SK-N-SH (cell line): ENCODE data around the gene ROBO4. TPM values are rescaled to one million over a fixed set of nuclear protein-coding genes. Genes with fewer than 3 reads are reported as not detected.

Source experiments
- CTCF ChIA-PET: fragments of 300-600, 350-600 bp; formaldehyde crosslinking; extraction: SDS; loops from one replicate; lab custom pipeline; 2021; lab: Yijun Ruan, JAX
- POLR2A ChIA-PET: fragments of 350-600 bp; sonication (Branson Sonifier 250); formaldehyde crosslinking; extraction: SDS; loops from one replicate; lab custom pipeline; 2020; ENCODE audit warnings: antibody characterized with exemption, inconsistent platforms; lab: Yijun Ruan, JAX
- DNase-seq: peaks from one replicate; pipeline ENCODE4 v3.0.0; 2012
- H2AFZ ChIP-seq: fragments of 200-600 bp; sonication (generic); 2 replicates; pipeline ENCODE4 v1.8.1; 2016; ENCODE audit warnings: antibody characterized with exemption, mild to moderate bottlenecking, low read depth
- H3F3A ChIP-seq: fragments of 200-600 bp; sonication (generic); replicated peaks from 2 replicates; pipeline ENCODE3; 2016; ENCODE audit warnings: antibody characterized with exemption, mild to moderate bottlenecking; ENCODE audit not compliant: insufficient read depth
- H3K27ac ChIP-seq, 2 experiments: fragments of 200-500 bp in 1 of 2; fragments of 200-600 bp in 1 of 2; sonication (Bioruptor generic) in 1 of 2; sonication (generic), shearing (Covaris generic) in 1 of 2; 2 replicates each; pipeline versions ENCODE4 v1.5.1 to v1.6.1; 2014 to 2016; ENCODE audit warnings: low read depth in 2 of 2, inconsistent platforms in 1 of 2, low read length in 1 of 2, mild to moderate bottlenecking in 1 of 2, mixed read lengths in 1 of 2
- H3K27me3 ChIP-seq: fragments of 200-600 bp; sonication (generic), shearing (Covaris generic); 2 replicates; pipeline ENCODE4 v1.6.1; 2016; ENCODE audit warnings: mixed run types; ENCODE audit not compliant: insufficient read depth
- H3K36me3 ChIP-seq, 2 experiments: fragments of 200-500 bp in 1 of 2; fragments of 200-600 bp in 1 of 2; sonication (Bioruptor generic) in 1 of 2; sonication (generic) in 1 of 2; replicated peaks in 1 of 2; 2 replicates each; pipeline versions ENCODE3 to v1.5.1; 2014 to 2016; ENCODE audit warnings: low read length in 1 of 2, mild to moderate bottlenecking in 1 of 2; ENCODE audit not compliant: insufficient read depth in 2 of 2, control insufficient read depth in 1 of 2
- H3K4me1 ChIP-seq, 2 experiments: fragments of 200-500 bp in 1 of 2; fragments of 200-600 bp in 1 of 2; sonication (Bioruptor generic) in 1 of 2; sonication (generic), shearing (Covaris generic) in 1 of 2; 2 replicates each; pipeline versions ENCODE4 v1.5.1 to v1.6.1; 2014 to 2016; ENCODE audit warnings: low read depth in 1 of 2, low read length in 1 of 2, mixed run types in 1 of 2; ENCODE audit not compliant: insufficient read depth in 2 of 2, control insufficient read depth in 1 of 2
- H3K4me2 ChIP-seq: fragments of 200-600 bp; sonication (generic), shearing (Covaris generic); 2 replicates; pipeline ENCODE4 v1.6.1; 2017; ENCODE audit warnings: mixed run types
- H3K4me3 ChIP-seq, 2 experiments: fragments of 200-500 bp in 1 of 2; fragments of 200-600 bp in 1 of 2; sonication (Bioruptor generic) in 1 of 2; sonication (generic), shearing (Covaris generic) in 1 of 2; 2 replicates each; pipeline versions ENCODE4 v1.5.1 to v1.8.1; 2014 to 2016; ENCODE audit warnings: low read depth in 2 of 2, inconsistent platforms in 1 of 2, low read length in 1 of 2, mild to moderate bottlenecking in 1 of 2, mixed read lengths in 1 of 2, moderate library complexity in 1 of 2
- H3K79me2 ChIP-seq: fragments of 200-600 bp; sonication (generic); 2 replicates; pipeline ENCODE4 v1.8.1; 2017; ENCODE audit warnings: mild to moderate bottlenecking; ENCODE audit not compliant: insufficient read depth
- H3K9ac ChIP-seq: fragments of 200-600 bp; sonication (generic); 2 replicates; pipeline ENCODE4 v1.6.1; 2017; ENCODE audit warnings: mixed run types
- H3K9me2 ChIP-seq: fragments of 200-600 bp; sonication (generic); 2 replicates; pipeline ENCODE4 v1.6.1; 2017; ENCODE audit warnings: mixed run types
- H3K9me3 ChIP-seq: fragments of 200-600 bp; sonication (generic); 2 replicates; pipeline ENCODE4 v1.6.1; 2017; ENCODE audit warnings: mixed run types, mild to moderate bottlenecking, moderate library complexity
- H4K20me1 ChIP-seq: fragments of 200-600 bp; sonication (generic); 2 replicates; pipeline ENCODE4 v1.6.1; 2017; ENCODE audit warnings: mild to moderate bottlenecking, mixed run types; ENCODE audit not compliant: insufficient read depth
- CHD2 ChIP-seq: fragments of 150-350 bp; IDR thresholded peaks from 2 replicates; pipeline ENCODE4 v1.6.1; 2018; ENCODE audit warnings: low read length; ENCODE audit not compliant: partially characterized antibody
- ELF1 ChIP-seq: IDR thresholded peaks from 2 replicates; pipeline ENCODE4 v1.4.0; 2012
- EP300 ChIP-seq, 2 experiments: IDR thresholded peaks; 2 replicates each; pipeline versions ENCODE4 v1.4.0 to v1.6.1; 2012; ENCODE audit warnings: borderline replicate concordance in 1 of 2, low read depth in 1 of 2, low read length in 1 of 2
- EZH2phosphoT487 ChIP-seq: fragments of 200-600 bp; sonication (generic); IDR thresholded peaks from 2 replicates; pipeline ENCODE4 v1.6.1; 2017; ENCODE audit warnings: low read depth, mixed run types, mild to moderate bottlenecking, antibody characterized with exemption, moderate library complexity, borderline replicate concordance
- FOSL2 ChIP-seq: IDR thresholded peaks from 2 replicates; pipeline ENCODE4 v1.4.0; 2012; ENCODE audit warnings: low read depth, mild to moderate bottlenecking, moderate library complexity, borderline replicate concordance
- JUND ChIP-seq: IDR thresholded peaks from 2 replicates; pipeline ENCODE4 v1.4.0; 2012
- NFIC ChIP-seq: IDR thresholded peaks from 2 replicates; pipeline ENCODE4 v1.4.0; 2012; ENCODE audit warnings: borderline replicate concordance
- RFX5 ChIP-seq: IDR thresholded peaks from 2 replicates; pipeline ENCODE4 v1.6.1; 2012; ENCODE audit warnings: mild to moderate bottlenecking, improper control_type of control experiment, low read length
- TAF1 ChIP-seq: IDR thresholded peaks from 2 replicates; pipeline ENCODE4 v1.6.1; 2012; ENCODE audit warnings: low read depth, mild to moderate bottlenecking, low read length, moderate library complexity, borderline replicate concordance
- TCF12 ChIP-seq: IDR thresholded peaks from 2 replicates; pipeline ENCODE4 v1.4.0; 2012
- TEAD4 ChIP-seq: IDR thresholded peaks from 2 replicates; pipeline ENCODE4 v1.4.0; 2012; ENCODE audit warnings: mild to moderate bottlenecking, borderline replicate concordance; ENCODE audit not compliant: insufficient read depth
- YY1 ChIP-seq: IDR thresholded peaks from 2 replicates; pipeline ENCODE4 v1.4.0; 2012; ENCODE audit warnings: low read depth, mild to moderate bottlenecking
- WGBS: methylation state at CpG from one replicate; pipeline ENCODE4 v1.1.6; 2017; ENCODE audit warnings: low lambda C conversion rate; 5-methylcytosine and 5-hydroxymethylcytosine counted together
- polyA plus RNA-seq, 3 experiments: library from polyadenylated mRNA; depleted of rRNA; stranded (reverse); fragments of >200 nt; gene quantifications; 2 replicates each; pipeline ENCODE4 v1.2.3, GENCODE V29; 2012
- TF ChIP-seq, protein P1 (sequence below): IDR thresholded peaks from 2 replicates; pipeline ENCODE4; 2012
- TF ChIP-seq, protein P2 (sequence below): IDR thresholded peaks from 2 replicates; pipeline ENCODE4 v1.4.0; 2012; ENCODE audit warnings: low read depth
- TF ChIP-seq, protein P3 (sequence below): IDR thresholded peaks from 2 replicates; pipeline ENCODE4 v1.4.0; 2012; ENCODE audit warnings: low read depth, borderline replicate concordance
- TF ChIP-seq, protein P4 (sequence below): fragments of 200-600 bp; sonication (generic); IDR thresholded peaks from 2 replicates; pipeline ENCODE4 v1.6.1; 2017; ENCODE audit warnings: antibody characterized with exemption, mild to moderate bottlenecking, moderate library complexity
- TF ChIP-seq, protein P5 (sequence below): IDR thresholded peaks from 2 replicates; pipeline ENCODE4 v1.6.1; 2012; ENCODE audit warnings: mild to moderate bottlenecking, low read depth, low read length, moderate library complexity

Gene ROBO4
- polyA plus RNA-seq, 1 of the 3 experiments (the other 2 are of a cell fraction), result 0.95 TPM

DNA sequence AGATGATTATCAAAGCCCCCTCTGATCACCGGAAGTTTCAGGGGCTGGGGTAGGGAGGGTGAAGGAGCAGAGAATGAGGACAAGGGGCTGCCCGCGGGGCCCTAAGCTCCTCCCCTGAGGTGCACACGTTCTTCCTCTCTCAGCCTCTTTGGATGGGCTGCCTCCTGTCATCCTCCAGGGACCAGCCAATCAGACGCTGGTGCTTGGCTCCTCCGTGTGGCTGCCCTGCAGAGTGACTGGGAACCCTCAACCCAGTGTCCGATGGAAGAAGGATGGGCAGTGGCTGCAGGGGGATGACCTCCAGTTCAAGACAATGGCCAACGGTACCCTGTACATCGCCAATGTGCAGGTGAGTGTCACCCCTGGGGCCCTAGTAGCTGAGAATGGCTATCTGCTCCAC lies 24.9 kb downstream of the ROBO4 start:
- TF ChIP-seq YY1, result no peak
- TF ChIP-seq JUND, result no peak
- TF ChIP-seq NFIC, result no peak
- TF ChIP-seq, protein P1, sequence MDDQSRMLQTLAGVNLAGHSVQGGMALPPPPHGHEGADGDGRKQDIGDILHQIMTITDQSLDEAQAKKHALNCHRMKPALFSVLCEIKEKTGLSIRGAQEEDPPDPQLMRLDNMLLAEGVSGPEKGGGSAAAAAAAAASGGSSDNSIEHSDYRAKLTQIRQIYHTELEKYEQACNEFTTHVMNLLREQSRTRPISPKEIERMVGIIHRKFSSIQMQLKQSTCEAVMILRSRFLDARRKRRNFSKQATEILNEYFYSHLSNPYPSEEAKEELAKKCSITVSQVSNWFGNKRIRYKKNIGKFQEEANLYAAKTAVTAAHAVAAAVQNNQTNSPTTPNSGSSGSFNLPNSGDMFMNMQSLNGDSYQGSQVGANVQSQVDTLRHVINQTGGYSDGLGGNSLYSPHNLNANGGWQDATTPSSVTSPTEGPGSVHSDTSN, result no peak
- TF ChIP-seq TCF12, result no peak
- no peak for TF ChIP-seq CHD2
- no peak for TF ChIP-seq RFX5
- no peak for TF ChIP-seq EP300 (IDR thresholded peaks at IDR 0.05; ENCODE audit: borderline replicate concordance in 1 of 2, low read depth in 1 of 2, low read length in 1 of 2)
- TF ChIP-seq, protein P2, sequence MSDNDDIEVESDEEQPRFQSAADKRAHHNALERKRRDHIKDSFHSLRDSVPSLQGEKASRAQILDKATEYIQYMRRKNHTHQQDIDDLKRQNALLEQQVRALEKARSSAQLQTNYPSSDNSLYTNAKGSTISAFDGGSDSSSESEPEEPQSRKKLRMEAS, result no peak
- TF ChIP-seq TEAD4, result no peak
- WGBS, result 17% methylated on average over 1 of the region's 9 CpGs
- Histone ChIP-seq H3K9me3 (no peaks in the 10 kb centered on the region), H3K79me2 (no peaks in the 10 kb centered on the region; the same call in 1 of the 2 replicates), H3K4me3 (no peak overlapping the region), H4K20me1 (no peaks in the 10 kb centered on the region), H3K36me3 (no peaks in the 10 kb centered on the region), H3K9me2 (no peaks in the 10 kb centered on the region), H3K27me3 (peaks cover 18% of the 10 kb centered on the region), H3K4me1 (peaks cover 0 to 21% of the 10 kb centered on the region in 2 experiments; a peak in 1 of 4 replicates), H3F3A (no peaks in the 10 kb centered on the region), H3K27ac (no peak overlapping the region), H2AFZ (no peak overlapping the region), H3K9ac (no peak overlapping the region), H3K4me2 (no peak overlapping the region)
- ChIA-PET CTCF (no interaction called here), POLR2A (no interaction called here)
- no peak for DNase-seq

DNA sequence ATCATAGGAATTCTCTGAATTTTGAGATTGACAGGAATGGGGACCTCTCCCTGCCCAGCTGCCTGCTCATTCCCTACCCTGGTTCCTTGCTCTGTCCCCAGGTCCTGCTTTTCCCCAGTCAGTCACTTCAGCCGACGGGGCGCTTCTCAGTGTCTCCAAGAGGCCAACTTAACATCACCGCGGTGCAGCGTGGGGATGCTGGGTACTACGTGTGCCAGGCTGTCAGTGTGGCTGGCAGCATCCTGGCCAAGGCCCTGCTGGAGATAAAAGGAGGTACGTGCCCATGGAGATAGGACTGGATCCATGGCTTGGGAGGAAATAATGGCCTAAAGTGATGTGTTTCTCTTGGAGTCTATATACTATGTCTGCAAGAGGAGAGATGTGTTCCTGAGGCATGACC lies 25.4 kb downstream of the ROBO4 start:
- WGBS, result 25% methylated on average over 1 of the region's 8 CpGs
- Histone ChIP-seq H3K9me3 (no peaks in the 10 kb centered on the region), H3K9ac (no peak overlapping the region), H3K4me3 (no peak overlapping the region), H3F3A (no peaks in the 10 kb centered on the region), H3K4me1 (peaks cover 0 to 17% of the 10 kb centered on the region in 2 experiments; a peak in 1 of 4 replicates), H3K27ac (no peak overlapping the region), H4K20me1 (no peaks in the 10 kb centered on the region), H3K36me3 (no peaks in the 10 kb centered on the region), H3K4me2 (no peak overlapping the region), H3K27me3 (peaks cover 20% of the 10 kb centered on the region), H3K9me2 (no peaks in the 10 kb centered on the region), H2AFZ (no peak overlapping the region), H3K79me2 (no peaks in the 10 kb centered on the region; the same call in 1 of the 2 replicates)
- POLR2A ChIA-PET, result no interaction called here
- CTCF ChIA-PET, result interaction anchor here (0.5 kb wide), 1 partner anchor 527 kb away, joined by 3 read pairs; no protein-coding TSS in a partner anchor
- no peak for DNase-seq
- TF ChIP-seq, protein P3, sequence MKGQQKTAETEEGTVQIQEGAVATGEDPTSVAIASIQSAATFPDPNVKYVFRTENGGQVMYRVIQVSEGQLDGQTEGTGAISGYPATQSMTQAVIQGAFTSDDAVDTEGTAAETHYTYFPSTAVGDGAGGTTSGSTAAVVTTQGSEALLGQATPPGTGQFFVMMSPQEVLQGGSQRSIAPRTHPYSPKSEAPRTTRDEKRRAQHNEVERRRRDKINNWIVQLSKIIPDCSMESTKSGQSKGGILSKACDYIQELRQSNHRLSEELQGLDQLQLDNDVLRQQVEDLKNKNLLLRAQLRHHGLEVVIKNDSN, result no peak
- TF ChIP-seq CHD2, result no peak
- no peak for TF ChIP-seq TAF1
- TF ChIP-seq FOSL2, result no peak
- TF ChIP-seq, protein P2, result no peak
- TF ChIP-seq, protein P1, result no peak
- TF ChIP-seq EP300 (IDR thresholded peaks at IDR 0.05; ENCODE audit: borderline replicate concordance in 1 of 2, low read depth in 1 of 2, low read length in 1 of 2), result no peak
- no peak for TF ChIP-seq EZH2phosphoT487
- TF ChIP-seq, protein P4, sequence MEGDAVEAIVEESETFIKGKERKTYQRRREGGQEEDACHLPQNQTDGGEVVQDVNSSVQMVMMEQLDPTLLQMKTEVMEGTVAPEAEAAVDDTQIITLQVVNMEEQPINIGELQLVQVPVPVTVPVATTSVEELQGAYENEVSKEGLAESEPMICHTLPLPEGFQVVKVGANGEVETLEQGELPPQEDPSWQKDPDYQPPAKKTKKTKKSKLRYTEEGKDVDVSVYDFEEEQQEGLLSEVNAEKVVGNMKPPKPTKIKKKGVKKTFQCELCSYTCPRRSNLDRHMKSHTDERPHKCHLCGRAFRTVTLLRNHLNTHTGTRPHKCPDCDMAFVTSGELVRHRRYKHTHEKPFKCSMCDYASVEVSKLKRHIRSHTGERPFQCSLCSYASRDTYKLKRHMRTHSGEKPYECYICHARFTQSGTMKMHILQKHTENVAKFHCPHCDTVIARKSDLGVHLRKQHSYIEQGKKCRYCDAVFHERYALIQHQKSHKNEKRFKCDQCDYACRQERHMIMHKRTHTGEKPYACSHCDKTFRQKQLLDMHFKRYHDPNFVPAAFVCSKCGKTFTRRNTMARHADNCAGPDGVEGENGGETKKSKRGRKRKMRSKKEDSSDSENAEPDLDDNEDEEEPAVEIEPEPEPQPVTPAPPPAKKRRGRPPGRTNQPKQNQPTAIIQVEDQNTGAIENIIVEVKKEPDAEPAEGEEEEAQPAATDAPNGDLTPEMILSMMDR, result no peak
- TF ChIP-seq JUND, result no peak
- TF ChIP-seq TEAD4, result no peak
- no peak for TF ChIP-seq ELF1
- TF ChIP-seq, protein P5, sequence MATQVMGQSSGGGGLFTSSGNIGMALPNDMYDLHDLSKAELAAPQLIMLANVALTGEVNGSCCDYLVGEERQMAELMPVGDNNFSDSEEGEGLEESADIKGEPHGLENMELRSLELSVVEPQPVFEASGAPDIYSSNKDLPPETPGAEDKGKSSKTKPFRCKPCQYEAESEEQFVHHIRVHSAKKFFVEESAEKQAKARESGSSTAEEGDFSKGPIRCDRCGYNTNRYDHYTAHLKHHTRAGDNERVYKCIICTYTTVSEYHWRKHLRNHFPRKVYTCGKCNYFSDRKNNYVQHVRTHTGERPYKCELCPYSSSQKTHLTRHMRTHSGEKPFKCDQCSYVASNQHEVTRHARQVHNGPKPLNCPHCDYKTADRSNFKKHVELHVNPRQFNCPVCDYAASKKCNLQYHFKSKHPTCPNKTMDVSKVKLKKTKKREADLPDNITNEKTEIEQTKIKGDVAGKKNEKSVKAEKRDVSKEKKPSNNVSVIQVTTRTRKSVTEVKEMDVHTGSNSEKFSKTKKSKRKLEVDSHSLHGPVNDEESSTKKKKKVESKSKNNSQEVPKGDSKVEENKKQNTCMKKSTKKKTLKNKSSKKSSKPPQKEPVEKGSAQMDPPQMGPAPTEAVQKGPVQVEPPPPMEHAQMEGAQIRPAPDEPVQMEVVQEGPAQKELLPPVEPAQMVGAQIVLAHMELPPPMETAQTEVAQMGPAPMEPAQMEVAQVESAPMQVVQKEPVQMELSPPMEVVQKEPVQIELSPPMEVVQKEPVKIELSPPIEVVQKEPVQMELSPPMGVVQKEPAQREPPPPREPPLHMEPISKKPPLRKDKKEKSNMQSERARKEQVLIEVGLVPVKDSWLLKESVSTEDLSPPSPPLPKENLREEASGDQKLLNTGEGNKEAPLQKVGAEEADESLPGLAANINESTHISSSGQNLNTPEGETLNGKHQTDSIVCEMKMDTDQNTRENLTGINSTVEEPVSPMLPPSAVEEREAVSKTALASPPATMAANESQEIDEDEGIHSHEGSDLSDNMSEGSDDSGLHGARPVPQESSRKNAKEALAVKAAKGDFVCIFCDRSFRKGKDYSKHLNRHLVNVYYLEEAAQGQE, result no peak
- no peak for TF ChIP-seq YY1
